Measurements from ENCODE around the gene COPS7B.
A peak's percentile ranks its signal among the peaks of the same experiment; 100 is the strongest.
"Not testable (repeated sequence)": the region's sequence is repeated elsewhere in the genome, so short reads cannot be mapped to it uniquely, and the experiment has no call there.

The COPS7B gene

DNA sequence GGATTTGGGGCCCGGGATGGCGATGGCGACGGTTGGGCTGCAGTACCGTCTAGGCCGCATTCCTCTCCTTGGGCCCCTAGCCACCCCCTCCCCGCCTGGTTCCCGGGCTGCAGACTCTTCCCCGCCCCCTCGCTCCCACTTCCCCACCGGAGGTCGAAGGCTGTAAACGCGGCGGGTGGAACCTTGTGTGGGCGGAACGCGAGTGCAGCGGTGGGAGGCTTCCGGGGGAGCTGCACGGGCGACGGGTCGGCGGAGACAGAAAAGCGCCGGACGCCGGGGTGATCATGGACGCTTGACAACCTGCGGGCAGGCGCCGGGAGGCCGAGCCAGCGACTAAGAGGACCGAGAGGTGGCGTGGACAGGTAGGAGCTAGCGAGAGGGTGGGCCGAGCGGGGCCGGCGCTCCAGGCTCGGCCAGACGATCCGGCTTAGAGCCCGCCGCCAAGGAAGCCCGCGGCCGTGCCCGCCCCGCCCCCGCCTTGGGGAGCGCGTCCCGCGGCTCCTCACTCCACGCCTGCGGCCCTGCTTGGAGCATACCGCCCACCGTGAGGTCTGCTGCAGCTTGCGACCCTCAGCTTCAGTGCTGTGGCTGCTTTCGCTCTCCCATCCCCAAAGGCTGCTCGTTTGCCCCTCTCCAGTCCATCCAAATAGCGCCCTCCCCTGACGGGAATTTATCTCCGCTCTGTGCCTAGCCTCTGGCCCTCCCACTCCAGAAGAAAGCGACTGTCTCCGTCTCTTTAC lies at the start of gene COPS7B:
Gene COPS7B, plus strand, starts transcription at position 269 of the 740 bp plus-strand sequence. CDS start 2,126 bp downstream, outside the sequence.
- peak; percentile 80 for DNase-seq (ENCODE audit: low read depth)

DNA sequence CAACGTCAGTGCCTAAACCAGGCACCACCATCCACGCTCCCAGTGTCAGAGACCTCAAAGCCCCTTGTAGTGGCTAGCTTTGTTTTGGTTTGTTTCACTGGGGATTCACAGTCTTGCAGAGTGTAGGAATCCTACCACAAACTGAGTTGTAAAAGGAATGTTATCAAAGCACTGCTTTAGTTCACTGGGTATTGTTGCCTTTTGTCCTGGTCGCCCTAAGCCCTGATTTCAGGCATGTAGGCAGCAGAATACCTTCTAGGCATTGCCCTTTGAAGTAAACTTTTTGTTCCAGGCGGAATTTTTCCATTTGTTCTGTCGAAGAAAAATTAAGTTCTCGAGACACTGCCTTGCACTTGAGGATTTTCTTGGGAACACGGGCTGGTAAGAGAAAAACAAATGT lies 48.5 kb upstream of the COPS7B start:
- no peak for DNase-seq (ENCODE audit: low read depth)

DNA sequence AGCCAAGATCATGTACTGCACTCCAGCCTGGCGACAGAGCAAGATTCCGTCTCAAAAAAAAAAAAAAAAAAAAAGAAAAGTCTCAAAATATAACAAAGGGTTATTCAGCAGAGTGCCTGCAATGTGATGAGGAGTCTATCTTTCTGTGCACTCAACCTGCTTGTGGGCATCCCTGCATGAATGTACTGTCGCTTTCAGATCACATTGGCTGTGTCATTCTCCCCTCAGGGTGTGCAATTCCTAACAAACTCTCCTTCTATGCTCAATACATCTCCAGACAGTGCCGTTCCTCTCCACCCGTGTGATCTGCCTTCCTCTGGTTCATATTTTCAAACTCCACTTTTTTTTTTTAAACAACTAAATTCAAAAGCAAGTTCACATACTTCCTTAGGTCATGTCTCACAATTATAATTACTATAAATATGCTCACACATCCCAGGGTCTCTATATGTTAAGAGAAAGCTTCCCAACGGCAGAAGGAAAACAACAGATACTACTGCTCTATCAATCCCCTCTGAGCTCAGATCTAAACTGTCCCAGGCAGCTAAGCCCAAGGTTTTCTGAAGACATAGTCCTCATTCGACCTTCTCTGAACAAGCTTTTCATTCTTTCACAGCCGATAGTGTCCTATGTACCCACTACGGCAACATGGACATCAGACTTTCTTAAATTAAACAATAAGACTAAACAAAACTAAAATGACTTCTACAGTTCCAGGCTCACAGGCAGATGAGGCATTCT lies 42.7 kb upstream of the COPS7B start:
- DNase-seq (ENCODE audit: low read depth) = no peak

DNA sequence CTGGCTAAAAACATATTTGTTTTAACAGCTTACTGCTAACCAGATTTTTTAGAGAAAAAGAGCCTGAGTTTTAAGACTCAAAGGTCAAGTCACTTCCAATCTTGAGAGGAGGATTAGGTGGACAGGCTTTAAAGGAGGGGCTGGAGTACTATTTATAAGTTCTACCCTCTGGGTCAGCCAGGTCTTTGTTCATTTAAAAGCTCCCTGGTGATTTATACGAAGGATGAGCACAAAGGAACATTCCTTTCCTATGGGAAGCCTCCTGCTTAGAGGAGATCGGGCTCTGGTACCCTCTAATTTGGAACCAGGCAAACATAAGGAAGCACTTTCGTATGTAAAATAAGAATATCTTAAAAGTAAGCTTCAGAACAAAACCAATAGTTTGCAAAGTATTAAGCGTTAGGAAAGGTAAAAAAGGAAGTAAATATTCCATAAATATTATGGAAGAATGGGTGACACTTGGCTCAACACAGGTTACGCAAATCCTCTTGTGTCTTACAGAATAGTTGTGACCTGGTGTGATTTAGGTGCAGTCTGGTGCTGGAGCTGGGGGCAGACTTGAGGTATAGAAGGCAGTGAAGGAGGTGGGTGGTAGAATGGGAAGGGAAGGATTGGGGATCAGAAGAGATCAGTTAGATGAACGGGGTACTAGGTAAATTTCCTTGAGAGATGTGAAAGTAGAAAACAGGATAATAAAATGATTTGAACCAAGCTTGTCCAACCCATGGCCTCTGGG lies 40.8 kb upstream of the COPS7B start:
- no peak for DNase-seq (ENCODE audit: low read depth)

DNA sequence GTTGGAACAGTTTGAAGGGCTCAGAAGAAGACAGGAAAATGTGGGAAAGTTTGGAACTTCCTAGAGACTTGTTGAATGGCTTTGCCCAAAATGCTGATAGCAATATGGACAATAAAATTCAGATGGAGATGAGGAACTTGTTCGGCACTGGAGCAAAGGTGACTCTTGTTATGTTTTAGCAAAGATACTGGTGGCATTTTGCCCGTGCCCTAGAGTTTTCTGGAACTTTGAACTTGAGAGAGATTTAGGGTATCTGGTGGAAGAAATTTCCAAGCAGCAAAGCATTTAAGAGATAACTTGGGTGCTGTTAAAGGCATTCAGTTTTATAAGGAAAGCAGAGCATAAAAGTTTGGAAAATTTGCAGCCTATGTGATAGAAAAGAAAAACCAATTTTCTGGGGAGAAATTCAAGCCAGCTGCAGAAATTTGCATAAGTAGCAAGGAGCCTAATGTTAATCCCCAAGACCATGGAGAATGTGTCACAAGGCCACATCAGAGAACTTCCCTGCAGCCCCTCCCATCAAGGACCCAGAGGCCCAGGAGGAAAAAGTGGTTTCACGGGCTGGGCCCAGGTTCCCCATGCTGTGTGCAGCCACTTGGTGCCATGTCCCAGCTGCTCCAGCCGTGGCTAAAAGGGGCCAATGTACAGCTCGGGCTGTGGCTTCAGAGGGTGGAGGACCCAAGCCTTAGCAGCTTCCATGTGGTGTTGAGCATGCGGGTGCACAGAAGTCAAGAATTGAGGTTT lies 37.9 kb upstream of the COPS7B start:
- not testable (repeated sequence) for DNase-seq (ENCODE audit: low read depth)

DNA sequence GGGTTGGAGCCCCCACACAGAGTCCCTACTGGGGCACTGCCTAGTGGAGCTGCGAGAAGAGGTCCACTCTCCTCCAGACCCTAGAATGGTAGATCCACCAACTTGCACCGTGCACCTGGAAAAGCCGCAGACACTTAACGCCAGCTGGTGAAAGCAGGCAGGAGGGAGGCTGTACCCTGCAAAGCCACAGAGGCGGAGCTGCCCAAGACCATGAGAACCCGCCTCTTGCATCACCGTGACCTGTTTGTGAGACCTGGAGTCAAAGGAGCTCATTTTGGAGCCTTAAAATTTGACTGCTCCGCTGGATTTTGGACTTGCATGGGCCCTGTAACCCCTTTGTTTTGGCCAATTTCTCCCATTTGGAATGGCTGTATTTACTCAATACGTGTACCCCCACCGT lies 37.2 kb upstream of the COPS7B start:
- DNase-seq (ENCODE audit: low read depth) = not testable (repeated sequence)

DNA sequence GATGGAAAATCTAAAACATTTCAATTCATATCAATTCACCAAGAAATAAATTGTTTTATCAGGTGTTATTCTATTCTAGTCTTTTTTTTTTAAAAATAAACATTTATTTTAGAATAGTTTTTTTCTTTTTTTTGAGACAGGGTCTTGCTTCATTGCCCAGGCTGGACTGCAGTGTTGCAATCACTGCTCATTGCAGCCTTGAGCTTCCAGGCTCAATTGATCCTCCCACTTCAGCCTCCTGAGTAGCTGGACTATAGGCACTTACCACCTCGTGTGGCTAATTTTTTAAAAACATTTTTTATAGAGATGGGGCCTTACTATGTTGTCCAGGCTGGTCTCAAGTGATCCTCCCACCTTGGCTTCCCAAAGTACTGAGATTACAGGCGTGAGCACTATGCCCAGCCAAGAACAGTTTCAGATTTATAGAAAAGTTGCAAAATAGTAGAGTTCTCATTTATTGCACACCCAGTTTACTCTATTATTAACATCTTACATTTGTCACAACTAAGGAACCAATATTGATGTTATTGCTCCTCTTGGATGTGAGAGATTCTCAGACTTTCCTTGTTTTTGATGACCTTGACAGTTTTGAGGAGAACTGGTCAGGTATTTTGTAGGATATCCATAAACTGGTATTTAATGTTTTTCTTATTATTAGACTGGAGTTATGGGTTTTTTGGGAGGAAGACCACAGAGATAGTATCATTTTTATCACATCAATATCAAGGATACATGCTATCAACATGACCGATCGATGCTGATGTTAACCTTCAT lies 35.0 kb upstream of the COPS7B start:
- no peak for DNase-seq (ENCODE audit: low read depth)

DNA sequence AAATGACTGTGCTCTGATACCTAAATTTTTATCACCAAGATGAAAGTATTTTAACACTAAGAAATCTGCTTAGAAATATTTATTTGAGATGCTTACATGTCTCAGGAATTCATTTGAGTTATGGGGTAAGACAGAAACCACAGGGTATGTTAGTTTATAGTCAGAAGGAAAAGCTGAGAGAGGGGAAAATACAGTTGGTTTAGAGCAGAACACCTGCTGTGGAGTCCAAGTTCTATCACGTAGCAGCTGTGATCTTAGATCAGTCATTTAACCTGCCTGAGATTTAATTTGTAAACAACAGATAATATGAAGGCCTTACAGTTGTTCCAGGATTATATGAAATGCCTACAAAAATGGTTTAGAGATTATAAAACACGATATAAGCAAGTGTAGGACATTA lies 34.2 kb upstream of the COPS7B start:
- no peak for DNase-seq (ENCODE audit: low read depth)

DNA sequence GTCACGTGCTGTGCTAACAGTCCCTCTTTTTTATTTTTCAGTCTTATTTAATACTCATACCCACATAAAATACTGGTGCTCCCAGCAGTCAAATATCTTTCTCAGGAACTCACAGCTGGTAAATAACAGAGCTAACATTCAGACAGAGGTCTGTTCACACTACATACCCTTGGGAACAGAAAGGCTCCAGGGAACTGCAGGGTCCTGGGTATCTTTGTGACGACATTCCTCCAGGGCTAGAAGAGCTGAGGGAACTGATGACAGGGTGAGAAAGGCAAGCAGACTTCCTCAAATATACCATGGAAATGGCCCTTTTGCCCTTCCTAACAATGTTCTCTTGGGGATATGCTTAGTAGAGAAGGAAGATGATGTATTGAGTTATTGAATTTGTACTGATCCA lies 24.5 kb upstream of the COPS7B start:
- no peak for DNase-seq (ENCODE audit: low read depth)

DNA sequence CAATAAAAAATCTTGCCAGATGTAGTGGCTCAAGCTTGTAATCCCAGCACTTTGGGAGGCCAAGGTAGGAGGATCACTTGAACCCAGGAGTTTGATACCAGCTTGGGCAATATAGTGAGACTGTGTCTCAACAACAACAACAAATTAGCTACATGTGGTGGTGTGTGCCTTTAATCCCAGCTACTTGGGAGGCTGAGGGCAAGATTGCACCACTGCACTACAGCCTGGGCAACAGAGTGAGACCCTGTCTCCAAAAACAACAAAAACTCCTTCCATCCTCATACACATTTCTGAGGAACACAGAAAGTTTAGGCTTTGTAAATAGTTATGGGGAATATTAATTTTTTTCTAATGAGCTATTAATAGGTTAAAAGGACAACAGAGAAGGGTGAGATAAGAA lies 22.1 kb upstream of the COPS7B start:
- no peak for DNase-seq (ENCODE audit: low read depth)

DNA sequence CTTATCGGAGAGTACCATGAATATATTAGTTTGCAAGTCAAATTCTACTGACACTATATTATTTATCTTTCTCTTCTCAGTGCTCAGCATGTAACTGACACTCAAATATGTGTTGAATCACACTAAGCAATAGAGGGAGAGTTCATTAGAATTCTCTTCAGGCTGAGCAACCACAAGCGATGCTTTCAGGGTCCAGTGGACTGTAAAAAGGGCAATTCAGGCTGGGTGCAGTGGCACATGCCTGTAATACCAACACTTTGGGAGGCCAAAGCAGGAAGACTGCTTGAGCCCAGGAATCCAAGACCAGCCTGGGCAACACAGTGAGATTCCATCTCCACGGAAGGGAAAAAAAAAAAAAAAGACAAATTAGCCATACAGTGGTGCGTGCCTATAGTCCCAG lies 21.5 kb upstream of the COPS7B start:
- no peak for DNase-seq (ENCODE audit: low read depth)

DNA sequence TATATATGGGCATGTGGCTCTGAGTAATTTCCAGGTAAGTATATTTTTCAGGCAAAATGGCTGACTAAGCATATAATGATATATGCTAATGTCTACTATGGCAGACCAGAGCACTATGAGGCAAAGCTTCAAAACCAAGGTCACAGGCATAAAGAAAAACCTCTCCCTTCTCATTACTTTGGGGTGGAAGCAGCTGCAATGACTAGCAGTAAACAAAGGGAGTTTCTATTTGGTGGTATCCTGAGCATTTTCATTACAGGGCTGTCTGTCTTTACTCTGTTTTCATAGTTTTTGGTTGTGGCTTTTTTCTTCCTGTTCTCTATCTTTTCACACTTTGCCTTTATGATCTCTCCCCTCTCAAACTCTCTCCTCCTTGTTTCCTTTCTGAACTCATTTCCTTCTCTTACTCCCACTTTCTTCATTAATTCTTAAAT lies 20.7 kb upstream of the COPS7B start:
- no peak for DNase-seq (ENCODE audit: low read depth)

DNA sequence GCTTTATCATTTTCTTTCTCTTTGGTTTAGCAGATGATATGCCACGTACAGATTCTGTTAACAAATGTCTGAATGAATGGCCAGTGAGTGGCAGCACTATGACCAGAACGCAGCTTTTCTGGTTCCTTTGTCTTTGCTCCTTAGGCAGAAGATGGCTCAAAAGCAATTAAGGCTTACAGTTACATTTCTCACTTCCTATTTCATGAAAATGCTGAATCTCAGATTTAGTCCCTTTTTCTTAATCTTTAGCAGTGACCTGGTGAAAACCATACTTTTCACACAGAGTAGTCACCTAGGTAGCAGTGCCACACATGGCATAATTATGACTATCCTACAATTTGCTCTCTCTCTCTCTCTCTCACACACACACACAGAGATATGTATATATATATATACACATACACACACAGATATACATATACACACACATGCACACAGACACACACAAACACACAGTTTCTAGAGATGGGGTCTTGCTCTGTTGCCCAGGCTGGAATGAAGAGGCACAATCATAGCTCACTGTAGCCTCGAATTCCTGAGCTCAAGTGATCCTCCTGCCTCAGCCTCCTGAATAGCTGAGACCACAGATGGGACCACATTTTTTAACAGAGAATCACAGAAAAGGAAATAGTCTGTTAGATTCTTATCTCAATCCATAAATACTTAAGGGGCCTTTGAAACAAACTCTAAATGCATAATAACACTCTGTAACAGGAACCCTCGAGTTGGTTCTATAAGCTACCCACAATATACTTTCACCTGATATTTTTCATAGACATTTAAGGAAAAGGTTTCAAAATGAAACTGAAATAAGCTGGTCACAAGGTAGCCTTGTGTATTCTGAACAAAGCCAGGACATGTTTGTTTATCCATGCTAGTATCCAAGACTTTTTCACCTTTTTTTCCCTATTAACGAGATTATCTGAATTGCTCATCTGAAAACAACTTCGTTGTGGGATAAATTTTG lies 16.8 kb upstream of the COPS7B start:
- DNase-seq (ENCODE audit: low read depth) = no peak

DNA sequence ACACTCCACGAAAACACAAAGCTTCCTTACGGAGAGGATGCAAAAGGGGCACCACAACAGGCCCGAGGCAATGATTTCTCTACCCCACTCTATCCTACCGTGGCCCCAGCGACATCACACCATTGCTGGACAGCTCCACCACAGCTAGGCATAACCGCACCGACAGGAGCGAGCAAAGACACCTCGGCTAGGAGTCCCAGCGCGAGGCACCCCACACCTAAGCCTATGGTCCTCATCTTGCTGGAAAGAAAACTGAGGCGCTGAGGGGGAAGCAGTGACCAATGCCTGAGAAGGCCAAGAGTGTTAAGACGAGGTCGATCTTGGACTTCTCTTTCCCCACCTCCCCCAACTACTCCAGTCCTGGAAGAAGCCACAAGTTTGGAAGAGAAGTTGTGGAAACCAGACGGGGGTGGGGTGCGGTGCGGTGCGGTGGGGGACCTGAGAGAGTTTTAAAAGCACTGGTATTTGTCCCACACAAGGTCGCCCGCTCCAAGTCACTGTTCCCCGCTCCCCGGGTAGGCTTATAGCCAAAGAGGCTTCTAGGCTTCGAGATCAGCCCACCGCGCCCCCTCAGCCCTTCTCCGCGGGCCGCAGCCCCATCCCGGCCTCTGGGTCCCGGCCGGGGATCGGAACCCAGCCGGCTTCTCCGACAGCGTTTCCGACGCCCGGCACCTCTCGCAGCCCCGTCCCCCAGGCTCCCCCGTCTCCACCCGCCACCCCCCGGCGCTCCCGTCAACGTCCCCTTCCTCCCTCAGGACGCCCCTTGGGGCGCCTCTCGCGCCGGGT lies 5.9 kb upstream of the COPS7B start:
- DNase-seq (ENCODE audit: low read depth) = no peak

DNA sequence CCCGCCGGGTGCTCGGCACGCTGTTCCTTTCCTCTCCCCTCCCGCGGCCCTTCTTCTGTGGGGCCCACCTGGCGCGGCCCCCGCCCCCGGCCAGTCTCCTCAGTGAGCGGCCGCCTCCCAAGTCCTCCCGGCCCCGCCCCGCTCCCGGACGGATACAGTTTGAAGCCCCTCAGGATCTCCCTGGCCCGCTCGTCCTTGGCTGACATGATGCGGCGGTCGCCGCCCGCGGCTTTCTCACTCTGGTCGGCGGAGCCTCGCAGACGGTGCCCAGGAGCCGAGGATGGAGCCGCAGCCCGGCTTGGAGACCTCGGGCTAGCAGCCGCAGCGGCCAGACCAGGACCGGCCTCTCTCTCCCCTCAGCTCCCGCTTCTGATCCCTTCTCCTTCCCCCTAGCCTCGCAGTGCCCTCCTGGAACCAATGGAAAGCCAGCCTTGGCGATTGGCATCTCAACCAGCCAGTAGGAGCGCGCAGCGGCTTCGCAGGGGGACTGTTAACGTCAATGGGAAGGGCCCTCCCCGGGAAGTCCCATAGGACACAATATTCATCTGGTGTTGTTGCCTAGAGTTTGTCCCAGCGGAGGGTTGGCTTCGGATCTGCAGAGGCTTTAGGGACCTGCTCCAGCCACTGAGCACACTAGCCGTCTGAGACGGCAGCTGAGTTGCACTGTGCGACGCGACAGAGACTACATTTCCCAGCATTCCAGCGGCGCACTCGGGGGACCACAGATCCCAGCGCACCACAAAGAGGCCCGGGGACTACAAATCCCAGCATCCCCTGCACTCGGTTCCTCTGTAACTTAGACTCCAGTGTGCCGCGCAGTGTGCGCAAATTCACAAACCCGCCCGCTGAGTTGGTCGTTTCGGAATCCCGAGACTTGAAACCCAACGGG lies 5.1 kb upstream of the COPS7B start, which contains the start of gene PDE6D:
Gene PDE6D, minus strand, starts transcription at position 374 of the 889 bp plus-strand sequence. Its CDS starts 168 bp downstream, at position 206.
- peak; percentile 100 for DNase-seq (ENCODE audit: low read depth)

DNA sequence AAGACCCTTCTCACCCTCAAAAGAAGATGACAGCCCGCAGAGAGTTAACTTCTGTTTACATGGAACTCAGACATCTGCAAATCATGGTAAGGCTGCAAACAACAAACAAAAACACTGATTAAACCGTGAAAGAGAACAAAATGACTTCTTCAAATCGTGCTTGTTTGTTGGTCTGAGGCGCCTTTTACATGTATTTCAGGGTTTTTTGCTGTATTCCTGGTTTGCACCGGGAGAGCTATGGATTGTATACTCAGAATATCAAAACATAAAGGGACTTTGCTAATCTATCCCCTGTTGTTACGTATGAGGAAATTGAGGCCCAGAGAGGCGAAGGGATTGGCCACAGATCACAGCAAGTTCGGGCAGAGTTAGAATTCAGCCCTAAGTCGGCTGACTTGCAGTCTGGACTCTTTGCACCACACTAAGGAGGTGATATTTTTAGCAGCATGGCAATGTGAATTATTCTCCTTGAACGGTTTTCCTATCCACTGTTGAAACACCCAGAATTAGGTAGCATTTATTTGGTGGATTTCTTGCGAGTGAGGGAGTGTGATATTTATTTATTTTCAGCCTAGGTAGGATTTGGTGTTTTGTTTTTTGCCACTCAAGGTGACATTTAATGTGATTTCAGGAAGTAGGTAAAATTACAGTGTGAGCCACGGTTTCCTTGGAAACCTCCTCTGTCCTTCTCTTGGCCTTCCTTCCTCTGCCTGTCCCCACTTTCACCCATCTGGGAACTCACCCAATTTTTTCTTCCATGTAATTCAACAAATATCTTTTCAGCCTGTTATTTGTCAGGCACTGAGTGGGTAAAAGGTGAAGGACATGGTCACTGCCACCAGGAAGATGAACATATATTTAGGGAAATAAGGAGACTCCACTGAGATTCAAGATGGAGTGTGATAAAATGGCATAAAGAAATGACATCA lies 4.2 kb upstream of the COPS7B start:
- DNase-seq (ENCODE audit: low read depth) = peak; percentile 53

DNA sequence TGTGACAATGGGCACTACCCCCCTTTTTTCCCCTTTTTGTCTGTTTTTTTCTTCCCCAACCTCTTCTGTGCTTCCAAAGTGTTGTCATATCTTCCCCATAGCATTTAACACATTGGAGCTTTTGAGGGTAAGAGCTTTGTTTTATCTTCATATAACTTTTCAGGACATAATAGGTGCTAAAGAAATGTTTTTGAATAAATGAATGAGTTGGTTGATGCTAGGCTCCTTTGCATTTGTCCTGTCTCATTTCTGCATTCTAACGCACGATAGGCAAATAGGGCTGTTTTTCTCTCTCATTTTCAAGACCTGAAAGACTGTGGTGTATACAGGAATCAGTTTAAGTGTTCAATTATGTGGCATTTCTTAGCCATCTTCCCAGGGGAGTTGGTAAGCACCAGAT lies 832 bp upstream of the COPS7B start:
- DNase-seq (ENCODE audit: low read depth) = no peak
